GM19193 (cell line): ENCODE data around the gene TMEM231.

Experiments used
- POLR2A ChIP-seq: IDR thresholded peaks from 4 replicates; pipeline ENCODE4 v1.6.1; 2011; ENCODE audit not compliant: insufficient read depth, insufficient read length; ENCODE audit errors: extremely low read depth

TMEM231 gene, protein sequence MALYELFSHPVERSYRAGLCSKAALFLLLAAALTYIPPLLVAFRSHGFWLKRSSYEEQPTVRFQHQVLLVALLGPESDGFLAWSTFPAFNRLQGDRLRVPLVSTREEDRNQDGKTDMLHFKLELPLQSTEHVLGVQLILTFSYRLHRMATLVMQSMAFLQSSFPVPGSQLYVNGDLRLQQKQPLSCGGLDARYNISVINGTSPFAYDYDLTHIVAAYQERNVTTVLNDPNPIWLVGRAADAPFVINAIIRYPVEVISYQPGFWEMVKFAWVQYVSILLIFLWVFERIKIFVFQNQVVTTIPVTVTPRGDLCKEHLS

DNA sequence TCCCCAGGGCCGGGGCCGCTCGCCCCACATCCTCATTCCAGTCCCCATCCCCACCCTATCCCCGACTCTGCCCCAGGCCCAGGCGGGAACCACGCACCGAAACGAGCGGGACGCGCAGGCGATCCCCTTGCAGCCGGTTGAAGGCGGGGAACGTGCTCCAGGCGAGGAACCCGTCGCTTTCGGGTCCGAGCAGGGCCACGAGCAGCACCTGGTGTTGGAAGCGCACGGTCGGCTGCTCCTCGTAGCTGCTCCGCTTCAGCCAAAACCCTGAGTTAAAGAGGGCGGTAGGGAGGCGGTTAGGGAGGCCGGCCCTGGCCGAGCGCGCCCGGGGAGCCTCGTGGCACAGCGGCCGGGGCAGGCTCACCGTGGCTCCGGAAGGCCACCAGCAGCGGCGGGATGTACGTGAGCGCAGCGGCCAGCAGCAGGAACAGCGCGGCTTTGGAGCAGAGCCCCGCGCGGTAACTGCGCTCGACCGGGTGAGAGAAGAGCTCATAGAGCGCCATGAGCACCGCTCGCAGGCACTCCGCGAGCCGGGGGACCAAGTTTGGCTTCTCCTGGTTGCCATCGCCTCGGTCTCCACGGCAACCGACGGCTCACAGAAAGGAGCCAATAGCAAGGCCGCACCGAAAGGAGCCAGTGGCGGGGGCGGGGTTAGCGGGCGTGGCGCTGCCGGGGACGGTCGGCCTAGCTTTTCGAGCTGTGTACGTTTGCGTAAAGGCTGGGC, at the start of gene TMEM231:
Gene TMEM231 (minus strand): TSS at position 546 of the 724 bp plus-strand sequence. CDS start 43 bp downstream, at position 503.
- TF ChIP-seq POLR2A = peak; percentile 58

DNA sequence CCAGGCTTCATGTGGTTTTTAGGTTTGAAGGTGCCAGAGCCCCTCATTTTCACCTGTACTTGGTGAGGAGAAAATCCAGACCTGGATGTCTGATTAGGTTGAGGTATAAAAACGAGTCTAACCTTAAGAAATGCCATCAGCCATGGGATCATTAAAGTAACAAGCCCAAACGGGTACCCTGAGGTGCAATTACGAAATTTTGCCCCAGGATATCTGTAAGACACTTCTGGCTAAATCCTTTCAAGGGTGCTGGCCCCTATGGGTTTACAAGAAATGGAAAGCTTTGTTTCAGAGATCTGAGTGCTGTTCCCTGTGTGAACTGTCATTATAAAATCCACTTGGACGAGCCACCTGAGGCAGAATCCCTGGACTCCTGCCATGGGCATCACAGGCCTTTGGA, 47.2 kb upstream of the TMEM231 start:
- no peak for TF ChIP-seq POLR2A

DNA sequence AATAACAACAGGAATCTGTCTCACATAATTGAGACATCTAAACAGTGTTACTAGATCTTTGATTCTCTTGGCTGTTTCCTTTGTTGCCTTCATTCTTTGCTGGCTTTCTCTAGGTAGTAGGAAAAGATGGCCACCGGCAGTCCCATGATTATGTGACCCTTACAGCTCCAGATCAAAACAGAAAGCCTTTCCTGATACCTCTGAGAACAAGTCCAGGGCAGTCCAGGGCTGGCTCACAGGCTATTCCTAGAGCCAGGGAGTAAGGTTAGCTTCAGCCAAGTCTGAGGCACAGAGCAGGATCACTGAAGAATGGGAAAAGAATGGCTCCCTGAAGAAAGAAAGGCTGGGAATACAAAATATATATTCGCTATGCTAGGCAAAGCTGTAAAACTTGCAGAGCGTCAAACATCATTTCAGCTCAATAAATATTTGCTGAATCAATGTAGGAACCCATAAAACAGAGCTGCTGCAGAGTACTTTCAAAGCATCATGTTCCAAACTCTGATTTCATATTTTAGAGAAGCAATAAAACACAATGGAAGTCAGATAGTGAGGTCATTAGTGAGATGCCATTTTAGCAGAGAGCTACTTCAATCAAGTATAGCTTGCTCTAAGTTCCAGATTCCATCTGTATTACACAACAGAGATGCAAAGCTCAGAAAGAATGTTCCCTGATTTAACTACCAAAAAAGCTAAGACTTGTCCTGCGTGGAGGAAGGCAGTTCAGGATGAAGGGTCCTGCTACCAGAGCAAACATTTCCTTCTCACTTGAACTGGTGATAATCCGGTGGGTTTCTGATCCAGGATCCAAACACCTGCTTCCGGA, 43.6 kb upstream of the TMEM231 start:
- no peak for TF ChIP-seq POLR2A

DNA sequence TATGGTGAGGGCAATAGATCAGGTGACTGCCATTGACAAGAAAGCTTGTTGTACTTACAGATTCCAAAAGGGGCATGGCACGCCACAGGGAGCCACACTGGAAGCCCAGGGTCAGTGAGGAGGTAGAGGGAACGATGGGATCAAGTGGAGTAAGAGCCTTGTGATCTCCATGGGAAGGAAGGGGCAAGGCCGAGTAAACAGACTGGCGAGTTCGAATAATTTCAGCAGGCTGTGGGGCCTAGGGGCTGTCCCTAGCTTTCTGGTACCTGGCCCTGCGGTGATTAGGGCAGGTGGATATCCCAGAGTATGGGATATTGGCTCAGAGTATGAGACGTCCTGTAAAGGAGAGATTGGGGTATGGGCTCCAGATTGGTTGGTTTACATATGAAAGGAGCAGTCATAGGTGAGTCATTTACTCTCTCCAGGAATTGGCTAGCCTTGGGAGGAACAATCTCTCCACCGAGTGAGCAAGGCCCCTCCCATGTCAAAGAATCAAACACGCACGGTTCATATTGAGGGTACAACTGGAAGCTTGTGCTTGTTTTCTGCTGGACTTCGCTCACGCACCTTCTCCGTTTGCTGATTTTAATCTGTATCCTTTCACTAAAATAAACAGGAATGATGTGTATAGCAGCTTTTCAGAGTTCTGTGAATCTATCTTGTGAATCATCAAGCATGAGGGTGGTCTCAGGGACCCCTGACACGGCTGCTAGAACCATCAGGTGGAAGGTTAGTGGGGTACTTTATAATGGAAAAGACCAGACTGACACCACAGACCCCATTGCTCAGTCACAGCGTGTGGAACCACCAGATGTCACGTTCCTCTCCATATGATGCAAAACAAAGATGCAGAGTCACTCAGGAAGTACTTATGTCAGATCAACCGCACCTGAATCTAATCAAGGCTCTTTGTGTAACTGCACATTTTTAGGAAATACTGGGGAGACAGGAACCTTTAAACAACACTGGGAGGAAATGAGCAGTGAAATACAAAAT, 38.1 kb upstream of the TMEM231 start:
- no peak for TF ChIP-seq POLR2A

DNA sequence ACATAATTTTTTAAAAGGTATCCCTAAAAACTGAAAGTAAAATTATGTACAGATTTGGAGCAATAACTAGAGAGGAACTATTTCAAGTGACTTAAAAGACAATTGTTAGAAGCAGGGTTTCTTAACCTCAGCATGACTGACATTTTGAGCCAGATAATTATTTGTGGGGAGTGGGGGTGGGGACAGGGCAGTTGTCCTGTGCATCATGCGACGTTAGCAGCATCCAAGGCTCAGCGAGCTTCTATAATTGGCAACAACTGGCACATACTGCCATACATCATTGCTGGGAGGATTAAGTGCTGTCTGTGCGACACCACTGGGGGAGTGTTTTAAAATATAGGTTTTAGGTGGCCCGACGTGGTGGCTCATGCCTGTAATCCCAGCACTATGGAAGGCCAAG, 37.3 kb upstream of the TMEM231 start:
- no peak for TF ChIP-seq POLR2A

DNA sequence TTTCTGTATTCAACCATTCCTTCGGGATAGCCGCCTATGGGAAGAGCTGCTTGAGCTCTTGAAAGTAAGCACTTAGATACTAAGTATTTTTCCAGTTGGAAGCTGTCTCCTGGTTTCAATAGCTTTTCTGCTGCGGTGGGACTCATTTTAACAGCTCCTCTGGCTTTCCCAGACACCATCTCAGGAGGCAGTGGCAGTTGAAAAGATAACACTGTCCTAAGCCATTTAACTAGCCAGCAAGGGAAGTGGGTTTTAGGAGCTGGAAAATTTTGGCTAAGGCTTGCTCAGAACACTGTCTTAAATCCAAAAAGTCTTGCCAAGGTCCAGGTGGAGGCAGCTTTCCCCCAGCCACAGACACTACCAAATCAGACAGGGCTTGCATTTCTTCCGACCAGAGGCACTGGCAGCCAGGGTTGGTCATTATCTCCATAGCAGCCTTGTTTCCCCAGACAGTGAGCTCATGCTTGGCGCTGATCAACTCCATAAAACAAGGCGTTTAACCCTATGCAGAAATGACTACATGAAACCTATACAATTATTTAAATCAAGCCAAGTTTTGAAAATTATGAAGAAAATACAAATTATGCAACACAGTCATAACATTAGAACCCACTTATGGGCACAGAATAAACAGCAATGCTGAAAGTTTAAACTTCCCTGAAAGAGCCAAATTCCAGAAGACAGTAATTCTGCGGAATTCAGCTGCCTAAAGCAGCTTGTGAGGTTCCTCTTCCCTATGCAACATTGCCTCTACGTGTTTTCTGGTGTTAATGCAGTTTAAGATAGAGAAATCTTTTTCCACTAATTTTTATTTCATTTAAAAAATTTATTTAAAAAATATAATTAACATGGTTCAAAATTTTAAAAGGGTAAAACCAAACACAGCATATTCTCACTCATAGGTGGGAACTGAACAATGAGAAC, 35.1 kb upstream of the TMEM231 start:
- TF ChIP-seq POLR2A = no peak

DNA sequence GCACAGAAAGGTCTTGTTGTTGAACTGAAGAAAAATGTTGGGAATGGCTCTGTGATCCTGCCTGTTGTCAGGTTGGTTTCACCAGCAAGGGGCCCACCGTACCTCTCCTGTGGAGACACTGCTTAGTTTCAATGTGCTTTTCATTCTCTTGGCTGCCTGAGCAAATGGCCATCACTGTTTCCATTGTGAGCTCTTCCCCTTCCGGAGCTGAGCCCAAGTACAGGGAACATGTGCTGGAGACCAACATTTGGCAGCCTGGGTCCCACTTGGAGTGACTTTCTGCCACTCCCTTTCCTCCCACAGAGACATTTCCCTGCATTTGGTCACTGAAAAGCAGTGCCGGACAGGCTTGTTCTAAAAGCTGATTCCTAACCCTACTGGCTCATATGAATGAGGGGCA, 33.3 kb upstream of the TMEM231 start:
- TF ChIP-seq POLR2A = no peak

DNA sequence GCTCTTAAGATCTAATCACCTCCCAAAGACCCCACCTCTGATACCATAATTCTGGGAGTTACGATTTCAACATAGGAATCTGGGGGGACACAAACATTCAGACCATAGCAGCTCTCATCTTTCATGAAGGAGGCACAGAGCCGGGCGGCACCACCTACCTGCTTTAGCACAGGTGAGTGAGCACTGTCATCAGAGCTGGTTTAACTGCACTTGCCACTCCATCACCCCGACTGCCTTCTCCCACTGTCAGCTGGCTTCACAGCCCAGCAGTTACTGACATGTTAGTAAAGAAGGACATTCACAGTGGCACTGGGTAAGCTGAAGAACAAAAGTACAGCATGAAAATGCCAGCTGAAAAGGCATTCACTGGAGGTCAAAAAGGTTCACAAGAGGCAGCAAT, 32.7 kb upstream of the TMEM231 start:
- TF ChIP-seq POLR2A = no peak

DNA sequence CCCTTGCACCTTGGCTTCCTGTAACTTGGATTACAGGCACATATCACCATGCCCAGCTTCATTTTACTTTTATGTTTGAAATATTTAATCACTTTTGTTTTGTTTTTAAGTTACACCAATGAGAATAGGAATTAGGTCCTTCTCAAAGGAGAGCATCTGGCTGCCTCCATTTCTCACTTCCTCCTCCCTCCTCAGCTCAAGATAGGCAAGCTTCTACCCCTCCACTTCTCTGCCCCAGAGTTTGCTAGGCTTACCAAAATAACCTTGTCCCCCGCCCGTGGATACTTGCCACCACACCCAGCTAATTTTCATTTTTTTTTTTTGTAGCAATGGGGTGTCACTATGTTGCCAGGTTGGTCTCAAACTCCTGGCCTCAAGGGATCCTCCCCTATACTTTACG, 28.1 kb upstream of the TMEM231 start:
- no peak for TF ChIP-seq POLR2A

DNA sequence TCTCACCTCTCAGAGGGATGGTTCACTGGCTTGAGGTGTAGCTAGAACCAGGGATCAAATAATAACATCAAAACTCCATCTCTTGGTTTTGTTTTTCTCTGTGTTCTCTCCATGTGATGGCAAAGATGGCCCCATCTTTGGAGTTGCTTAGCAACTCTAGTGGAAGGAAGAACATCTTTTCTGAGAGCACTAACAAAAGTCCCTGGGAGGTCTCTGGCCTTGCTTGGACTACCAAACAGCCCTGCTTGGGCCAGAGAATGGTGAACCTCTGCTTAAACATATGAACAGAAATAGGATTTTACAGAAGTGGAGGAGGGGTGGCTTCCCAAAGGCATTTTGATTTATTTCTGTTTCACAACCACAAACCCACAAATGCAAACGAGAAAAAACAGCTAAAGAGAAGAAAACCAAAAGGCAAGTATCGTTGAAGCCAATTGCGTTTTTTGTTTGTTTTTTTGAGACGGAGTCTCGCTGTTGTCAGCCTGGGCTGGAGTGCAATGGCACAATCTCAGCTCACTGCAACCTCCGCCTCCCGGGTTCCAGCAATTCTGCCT, 23.3 kb upstream of the TMEM231 start:
- TF ChIP-seq POLR2A = no peak

DNA sequence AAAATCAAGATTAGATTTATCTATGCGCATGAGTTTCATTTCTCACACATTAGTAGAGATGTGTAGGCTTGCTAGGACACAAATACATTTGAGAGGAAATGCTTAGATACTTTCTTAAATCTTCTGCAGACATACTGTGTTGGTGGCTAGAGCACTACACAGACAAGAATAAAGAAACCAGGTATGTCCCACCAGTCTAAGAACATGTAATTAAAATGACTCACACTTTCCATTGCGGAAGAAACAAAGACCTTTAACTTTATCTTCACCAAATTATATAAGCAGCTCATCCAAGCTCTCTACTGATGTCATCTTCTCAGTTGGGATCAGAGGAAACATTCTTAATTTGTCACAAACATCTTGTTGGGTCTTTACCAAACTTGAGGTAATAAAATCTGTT, 22.7 kb upstream of the TMEM231 start:
- TF ChIP-seq POLR2A = no peak

DNA sequence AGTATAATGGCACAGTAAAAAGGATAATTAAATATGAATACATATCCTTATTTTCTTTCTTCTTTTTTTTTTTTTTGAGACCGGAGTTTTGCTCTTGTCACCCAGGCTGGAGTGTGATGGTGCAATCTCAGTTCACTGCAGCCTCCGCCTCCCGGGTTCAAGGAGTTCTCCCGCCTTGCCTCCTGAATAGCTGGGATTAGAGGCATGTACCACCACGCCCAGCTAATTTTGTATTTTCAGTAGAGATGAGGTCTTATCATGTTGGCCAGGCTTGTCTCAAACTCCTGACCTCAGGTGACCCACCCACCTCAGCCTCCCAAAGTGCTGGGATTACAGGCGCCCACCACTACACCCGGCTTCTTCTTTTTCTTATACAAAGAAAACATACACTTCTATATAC, 22.2 kb upstream of the TMEM231 start:
- no peak for TF ChIP-seq POLR2A

DNA sequence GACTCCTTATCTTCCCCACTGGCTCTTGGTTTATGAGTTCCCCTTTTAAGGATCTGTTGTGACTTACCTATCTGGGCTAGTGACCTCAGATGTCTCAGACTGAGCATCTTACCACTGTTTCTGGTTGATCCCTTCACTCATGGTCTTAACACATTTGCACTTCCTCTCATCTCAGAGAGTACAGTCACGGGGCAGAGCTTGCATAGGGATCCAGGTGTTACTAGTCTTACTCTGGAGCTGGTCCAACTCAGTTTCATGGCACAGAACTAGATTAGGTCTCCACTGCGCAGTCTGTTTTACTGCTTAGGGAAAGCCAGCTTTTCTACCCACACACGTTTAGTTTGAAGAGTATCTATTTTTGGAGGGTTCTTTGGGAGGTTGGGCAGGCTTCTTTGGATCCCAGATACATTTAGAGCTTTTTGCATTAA, 20.3 kb upstream of the TMEM231 start:
- no peak for TF ChIP-seq POLR2A
